CD14-positive monocyte (primary cell): ENCODE results near the gene PXDC1. TPM values are rescaled to one million over a fixed set of nuclear protein-coding genes. Genes with fewer than 3 reads are reported as not detected.

Source experiments
- DNase-seq, 3 donors: peaks; one replicate each; pipeline ENCODE4 v3.0.0-alpha.2; 2011 to 2022
- H2AFZ ChIP-seq: 2 replicates; pipeline ENCODE4 v1.6.0; 2012; ENCODE audit warnings: mild to moderate bottlenecking, low read depth, low read length, inconsistent platforms; ENCODE audit not compliant: insufficient read depth, poor library complexity, severe bottlenecking
- H3K27ac ChIP-seq, 2 donors: 1 replicate in 1 of 2; 2 replicates in 1 of 2; pipeline ENCODE4 v1.5.1; 2012 to 2013; ENCODE audit warnings: low read length in 2 of 2, control low read depth in 1 of 2, inconsistent platforms in 1 of 2, low read depth in 1 of 2, mild to moderate bottlenecking in 1 of 2
- H3K27me3 ChIP-seq, 2 donors: one replicate each; pipeline versions ENCODE4 v1.6.0 to v1.6.1; 2011 to 2013; ENCODE audit warnings: low read length in 2 of 2; ENCODE audit not compliant: control insufficient read depth in 2 of 2, insufficient read depth in 2 of 2
- H3K36me3 ChIP-seq, 2 donors: replicated peaks in 1 of 2; 1 replicate in 1 of 2; 2 replicates in 1 of 2; pipeline versions ENCODE4 v1.5.1 to v1.6.1; 2012 to 2013; ENCODE audit warnings: low read length in 2 of 2, control low read depth in 1 of 2, inconsistent platforms in 1 of 2, mild to moderate bottlenecking in 1 of 2; ENCODE audit not compliant: insufficient read depth in 2 of 2, control insufficient read depth in 1 of 2
- H3K4me1 ChIP-seq, 2 donors: 1 replicate in 1 of 2; 2 replicates in 1 of 2; pipeline versions ENCODE4 v1.5.1 to v1.6.1; 2012 to 2013; ENCODE audit warnings: low read length in 2 of 2, control low read depth in 1 of 2, inconsistent platforms in 1 of 2, mild to moderate bottlenecking in 1 of 2, moderate library complexity in 1 of 2; ENCODE audit not compliant: insufficient read depth in 2 of 2, control insufficient read depth in 1 of 2
- H3K4me2 ChIP-seq: replicated peaks from 2 replicates; pipeline ENCODE3; 2012; ENCODE audit warnings: low read length, moderate library complexity, mild to moderate bottlenecking; ENCODE audit not compliant: poor library complexity, severe bottlenecking; ENCODE audit errors: extremely low read depth
- H3K4me3 ChIP-seq, 3 experiments: fragments of 200-600 bp in 1 of 3; sonication (generic) in 1 of 3; replicated peaks in 1 of 3; 1 replicate in 2 of 3; 2 replicates in 1 of 3; pipeline ENCODE4 v1.5.1; 2011 to 2013; ENCODE audit warnings: low read length in 3 of 3, mild to moderate bottlenecking in 3 of 3, control low read depth in 2 of 3, low read depth in 2 of 3, inconsistent platforms in 1 of 3, moderate library complexity in 1 of 3
- H3K79me2 ChIP-seq: 2 replicates; pipeline ENCODE4 v1.6.0; 2012; ENCODE audit warnings: mild to moderate bottlenecking, control low read depth, inconsistent platforms, low read length, moderate library complexity; ENCODE audit not compliant: insufficient read depth
- H3K9ac ChIP-seq: 2 replicates; pipeline ENCODE4 v1.6.0; 2017; ENCODE audit warnings: low read length, mild to moderate bottlenecking; ENCODE audit not compliant: insufficient read depth, poor library complexity, severe bottlenecking
- H3K9me3 ChIP-seq, 2 donors: replicated peaks in 1 of 2; 1 replicate in 1 of 2; 2 replicates in 1 of 2; pipeline versions ENCODE4 v1.5.1 to v1.6.1; 2012 to 2013; ENCODE audit warnings: low read length in 2 of 2, control low read depth in 1 of 2; ENCODE audit not compliant: control insufficient read depth in 1 of 2, insufficient read depth in 1 of 2
- H4K20me1 ChIP-seq: 2 replicates; pipeline ENCODE4 v1.6.0; 2012; ENCODE audit warnings: mild to moderate bottlenecking, low read length, control low read depth, moderate library complexity; ENCODE audit not compliant: insufficient read depth
- H3K27ac Mint-ChIP-seq, 7 donors: one replicate each; pipeline ENCODE4 v1.8.0; 2020; ENCODE audit warnings: mild to moderate bottlenecking in 7 of 7, mixed read lengths in 7 of 7, moderate library complexity in 6 of 7, inconsistent platforms in 2 of 7
- H3K27me3 Mint-ChIP-seq, 3 donors: one replicate each; pipeline ENCODE4 v1.8.0; 2021 to 2022; ENCODE audit warnings: low read depth in 3 of 3, mild to moderate bottlenecking in 3 of 3, mixed read lengths in 3 of 3, moderate library complexity in 3 of 3, inconsistent platforms in 1 of 3
- H3K36me3 Mint-ChIP-seq, 2 donors: one replicate each; pipeline ENCODE4 v1.8.0; 2020; ENCODE audit warnings: mixed read lengths in 2 of 2, inconsistent platforms in 1 of 2, mild to moderate bottlenecking in 1 of 2
- H3K4me1 Mint-ChIP-seq: one replicate; pipeline ENCODE4 v1.8.0; 2020; ENCODE audit warnings: mild to moderate bottlenecking, mixed read lengths
- H3K4me3 Mint-ChIP-seq, 2 donors: one replicate each; pipeline ENCODE4 v1.8.0; 2020; ENCODE audit warnings: mild to moderate bottlenecking in 2 of 2, mixed read lengths in 2 of 2, moderate library complexity in 1 of 2
- H3K9me3 Mint-ChIP-seq, 7 donors: one replicate each; pipeline ENCODE4 v1.8.0; 2020 to 2022; ENCODE audit warnings: mixed read lengths in 7 of 7, mild to moderate bottlenecking in 6 of 7, moderate library complexity in 6 of 7, inconsistent platforms in 2 of 7
- WGBS: methylation state at CpG from one replicate; pipeline ENCODE4 v1.1.5; 2013; ENCODE audit warnings: missing lambda C conversion rate; ENCODE audit not compliant: insufficient coverage; 5-methylcytosine and 5-hydroxymethylcytosine counted together
- intact Hi-C, 2 donors: fragments of 100-400 bp; cut with micrococcal nuclease; formaldehyde crosslinking; loops; one replicate each; pipeline versions ENCODE4 v1.15.0 to v1.15.1; 2023
- polyA plus RNA-seq, 3 donors: library from polyadenylated mRNA; depleted of rRNA in 1 of 3; unstranded in 2 of 3; stranded (reverse) in 1 of 3; fragments of 300-500 nt in 2 of 3; fragments of >200 nt in 1 of 3; fragmentation: Illumina TruSeq in 2 of 3; gene quantifications; 1 replicate in 2 of 3; 2 replicates in 1 of 3; pipeline ENCODE4 v1.2.3, GENCODE V29; 2012 to 2021
- TF ChIP-seq, protein P1 (sequence below): fragments of 200-600 bp; IDR thresholded peaks from one replicate; pipeline ENCODE4 v1.8.0; 2022; ENCODE audit warnings: antibody characterized with exemption, mild to moderate bottlenecking

The PXDC1 gene
- polyA plus RNA-seq, 3 donors = 0.48 to 0.92 (median 0.55) TPM

DNA sequence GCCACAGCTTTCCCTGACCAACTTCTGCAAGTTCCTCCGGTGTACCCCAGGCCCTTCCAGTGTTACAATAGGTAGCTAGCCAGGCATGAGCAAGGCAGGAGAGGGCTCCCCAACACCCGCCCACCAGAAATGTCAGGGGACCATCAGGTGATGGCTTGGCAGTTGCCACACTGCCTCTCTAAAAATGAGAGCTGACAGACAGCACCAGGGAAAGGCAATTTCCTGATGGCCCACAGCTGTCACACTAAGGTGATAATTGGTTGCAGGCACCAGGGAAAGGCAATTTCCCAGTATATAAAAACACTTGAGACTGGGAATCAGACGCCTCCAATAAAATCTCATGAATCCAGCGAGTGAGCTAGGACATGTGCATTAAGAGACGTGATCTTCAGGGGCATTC, 49.9 kb downstream of the PXDC1 start:
- no peak overlapping the region for H3K27ac Mint-ChIP-seq
- no peak overlapping the region for H3K4me3 Mint-ChIP-seq
- peaks cover 1 to 5% (median 4%) of the 10 kb centered on the region in 3 donors for H3K27me3 Mint-ChIP-seq
- Histone ChIP-seq H3K79me2 (no peaks in the 10 kb centered on the region), H3K4me1 (no peaks in the 10 kb centered on the region), H2AFZ (no peak overlapping the region), H3K9me3 (peaks cover 0 to 4% of the 10 kb centered on the region in 2 donors), H3K9ac (no peak overlapping the region), H3K4me2 (no peak overlapping the region), H4K20me1 (no peaks in the 10 kb centered on the region), H3K27ac (no peak overlapping the region), H3K27me3 (no peaks in the 10 kb centered on the region), H3K36me3 (no peaks in the 10 kb centered on the region), H3K4me3 (no peak overlapping the region)
- 96% methylated on average over 3 of the region's 5 CpGs for WGBS
- intact Hi-C loops = loop anchor here in 1 of 2 donors (10.0 kb wide), 1 partner anchor 237 kb away; no protein-coding TSS in a partner anchor
- peaks cover 0 to 15% (median 3%) of the 10 kb centered on the region in 7 donors for H3K9me3 Mint-ChIP-seq
- no peaks in the 10 kb centered on the region for H3K4me1 Mint-ChIP-seq
- TF ChIP-seq, protein P1, sequence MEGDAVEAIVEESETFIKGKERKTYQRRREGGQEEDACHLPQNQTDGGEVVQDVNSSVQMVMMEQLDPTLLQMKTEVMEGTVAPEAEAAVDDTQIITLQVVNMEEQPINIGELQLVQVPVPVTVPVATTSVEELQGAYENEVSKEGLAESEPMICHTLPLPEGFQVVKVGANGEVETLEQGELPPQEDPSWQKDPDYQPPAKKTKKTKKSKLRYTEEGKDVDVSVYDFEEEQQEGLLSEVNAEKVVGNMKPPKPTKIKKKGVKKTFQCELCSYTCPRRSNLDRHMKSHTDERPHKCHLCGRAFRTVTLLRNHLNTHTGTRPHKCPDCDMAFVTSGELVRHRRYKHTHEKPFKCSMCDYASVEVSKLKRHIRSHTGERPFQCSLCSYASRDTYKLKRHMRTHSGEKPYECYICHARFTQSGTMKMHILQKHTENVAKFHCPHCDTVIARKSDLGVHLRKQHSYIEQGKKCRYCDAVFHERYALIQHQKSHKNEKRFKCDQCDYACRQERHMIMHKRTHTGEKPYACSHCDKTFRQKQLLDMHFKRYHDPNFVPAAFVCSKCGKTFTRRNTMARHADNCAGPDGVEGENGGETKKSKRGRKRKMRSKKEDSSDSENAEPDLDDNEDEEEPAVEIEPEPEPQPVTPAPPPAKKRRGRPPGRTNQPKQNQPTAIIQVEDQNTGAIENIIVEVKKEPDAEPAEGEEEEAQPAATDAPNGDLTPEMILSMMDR = no peak
- no peak for DNase-seq
- H3K36me3 Mint-ChIP-seq = no peaks in the 10 kb centered on the region

DNA sequence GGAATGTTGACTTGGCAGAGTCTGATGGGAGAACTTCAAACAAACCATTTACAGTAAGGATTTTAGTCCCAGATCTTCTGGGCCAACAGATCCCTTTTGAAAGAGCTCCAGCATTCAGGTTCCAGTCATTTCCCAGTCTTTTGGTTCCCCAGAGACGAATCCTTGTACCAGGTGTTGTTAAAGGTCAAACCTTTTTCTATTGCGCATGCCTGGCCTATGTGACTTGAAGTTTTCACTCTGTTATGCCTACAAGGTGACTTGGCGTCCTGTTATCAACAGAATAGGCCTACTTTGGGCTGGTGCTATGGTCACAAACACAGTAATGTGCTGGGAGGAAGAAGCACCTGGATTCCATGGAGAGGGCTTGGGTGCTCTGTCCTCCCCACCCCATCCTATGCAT, 52.3 kb downstream of the PXDC1 start:
- Histone ChIP-seq H3K9ac (no peak overlapping the region), H2AFZ (no peak overlapping the region), H3K4me2 (no peak overlapping the region), H3K27ac (no peak overlapping the region), H3K4me3 (no peak overlapping the region), H3K9me3 (peaks cover 0 to 4% of the 10 kb centered on the region in 2 donors), H3K27me3 (no peaks in the 10 kb centered on the region), H3K79me2 (no peaks in the 10 kb centered on the region), H4K20me1 (no peaks in the 10 kb centered on the region), H3K36me3 (no peaks in the 10 kb centered on the region), H3K4me1 (no peaks in the 10 kb centered on the region)
- intact Hi-C loops = no loop called here
- H3K4me3 Mint-ChIP-seq = no peak overlapping the region
- TF ChIP-seq, protein P1 = no peak
- no peak overlapping the region for H3K27ac Mint-ChIP-seq
- DNase-seq = no peak
- 90% methylated on average over 2 of the region's 3 CpGs for WGBS
- peaks cover 3 to 6% (median 5%) of the 10 kb centered on the region in 3 donors for H3K27me3 Mint-ChIP-seq
- peaks cover 0 to 15% (median 3%) of the 10 kb centered on the region in 7 donors for H3K9me3 Mint-ChIP-seq
- no peaks in the 10 kb centered on the region for H3K4me1 Mint-ChIP-seq
- H3K36me3 Mint-ChIP-seq = no peaks in the 10 kb centered on the region
